ENCODE data around the gene HS6ST1.

The HS6ST1 gene

GRCh38 chr2:128303911-128304310 is 14.8 kb downstream of the HS6ST1 start:
- DNase-seq (ENCODE audit: extremely low read depth, low read depth): no peak
- TF ChIP-seq CTCF (IDR thresholded peaks at IDR 0.05; ENCODE audit: low read depth, low read length): no peak

GRCh38 chr2:128303095-128303791 is 15.4 kb downstream of the HS6ST1 start:
- no peak for DNase-seq (ENCODE audit: extremely low read depth, low read depth)
- no peak for TF ChIP-seq CTCF (IDR thresholded peaks at IDR 0.05; ENCODE audit: low read depth, low read length)

GRCh38 chr2:128302744-128303067 is 16.0 kb downstream of the HS6ST1 start:
- DNase-seq (ENCODE audit: extremely low read depth, low read depth): no peak
- TF ChIP-seq CTCF (IDR thresholded peaks at IDR 0.05; ENCODE audit: low read depth, low read length): no peak

GRCh38 chr2:128302011-128302743 is 16.5 kb downstream of the HS6ST1 start:
- no peak for TF ChIP-seq CTCF (IDR thresholded peaks at IDR 0.05; ENCODE audit: low read depth, low read length)

GRCh38 chr2:128301501-128301966 is 17.1 kb downstream of the HS6ST1 start:
- TF ChIP-seq CTCF (IDR thresholded peaks at IDR 0.05; ENCODE audit: low read depth, low read length): no peak
- DNase-seq (ENCODE audit: extremely low read depth, low read depth): peak; percentile 94

More at GRCh38 chr2:128302011-128302743, 16.5 kb downstream of the HS6ST1 start:
- no peak for DNase-seq (ENCODE audit: extremely low read depth, low read depth)

- no peak for DNase-seq (ENCODE audit: extremely low read depth, low read depth)
- TF ChIP-seq CTCF (IDR thresholded peaks at IDR 0.05; ENCODE audit: low read depth, low read length): no peak
Observed at GRCh38 chr2:128301021-128301420, 17.6 kb downstream of the HS6ST1 start.
